NCI-H2107 treated with DMSO at 0.1 percent for 48 hours (cell line): ENCODE results near the gene AJUBA.
"Not testable (repeated sequence)": the region's sequence is repeated elsewhere in the genome, so short reads cannot be mapped to it uniquely, and the experiment has no call there.

Experiments used
- DNase-seq: peaks from one replicate; lab custom pipeline; 2025; ENCODE audit not compliant: unreplicated experiment; lab: John Stamatoyannopoulos, UW

AJUBA gene

GRCh38 chr14:22981090-22981875 is 1.1 kb downstream of the AJUBA start:
- no peak for DNase-seq

GRCh38 chr14:22980672-22981089 is 1.7 kb downstream of the AJUBA start:
- DNase-seq, result no peak

- DNase-seq, result no peak
Observed at GRCh38 chr14:22979748-22980392, 2.5 kb downstream of the AJUBA start.

DNA sequence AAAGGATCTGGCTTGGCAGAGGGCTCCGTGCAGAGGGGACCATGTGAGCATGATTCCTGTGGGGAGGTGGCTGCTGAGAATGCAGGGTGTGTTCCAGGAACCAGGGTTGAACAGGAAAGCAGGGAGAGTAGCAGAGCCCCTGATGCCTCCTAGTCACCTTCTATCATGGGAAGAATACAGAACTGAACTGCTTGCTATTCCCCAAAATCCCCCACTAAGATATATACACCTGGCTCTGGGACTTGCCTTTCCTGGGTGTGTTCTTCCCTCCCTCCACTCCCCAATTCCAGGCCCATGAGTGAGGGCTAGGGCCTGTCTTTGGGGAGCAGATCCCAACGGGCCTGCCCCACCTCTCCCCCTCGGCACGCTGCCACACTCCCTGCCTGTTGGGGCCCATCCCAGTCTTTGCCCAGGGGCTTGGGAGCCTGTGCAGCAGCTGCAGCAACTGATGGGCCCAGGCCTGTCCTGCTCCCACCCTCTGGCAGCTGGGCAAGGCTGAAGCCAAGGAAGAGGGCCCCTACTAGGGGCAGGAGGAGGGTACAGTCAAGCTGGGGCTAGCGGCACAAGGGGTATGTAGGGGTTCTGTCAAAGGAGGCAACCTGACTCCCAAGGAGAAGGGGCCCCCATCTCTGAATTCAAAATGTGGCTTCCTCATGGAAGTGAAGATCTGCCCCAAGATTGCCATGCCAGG is 3.2 kb downstream of the AJUBA start:
- no peak for DNase-seq

- no peak for DNase-seq
Observed at GRCh38 chr14:22978487-22978837, 3.9 kb downstream of the AJUBA start.

GRCh38 chr14:22977684-22978486 is 4.5 kb downstream of the AJUBA start:
- no peak for DNase-seq

DNA sequence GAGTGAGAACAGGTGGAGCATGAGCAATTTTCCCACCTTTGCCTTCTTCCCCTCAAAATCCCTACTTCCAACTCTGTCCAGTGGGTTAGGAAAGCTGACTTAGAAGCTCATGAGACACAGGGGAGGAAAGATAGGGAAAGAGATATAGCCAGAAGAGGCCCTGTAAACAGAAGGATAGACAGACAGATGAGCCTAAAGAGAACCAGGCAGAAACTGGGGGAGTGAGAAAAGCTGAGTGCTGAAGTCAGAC is 5.0 kb downstream of the AJUBA start:
- no peak for DNase-seq

- DNase-seq, result peak; percentile 83
Observed at GRCh38 chr14:22976620-22977433, 5.5 kb downstream of the AJUBA start.

DNA sequence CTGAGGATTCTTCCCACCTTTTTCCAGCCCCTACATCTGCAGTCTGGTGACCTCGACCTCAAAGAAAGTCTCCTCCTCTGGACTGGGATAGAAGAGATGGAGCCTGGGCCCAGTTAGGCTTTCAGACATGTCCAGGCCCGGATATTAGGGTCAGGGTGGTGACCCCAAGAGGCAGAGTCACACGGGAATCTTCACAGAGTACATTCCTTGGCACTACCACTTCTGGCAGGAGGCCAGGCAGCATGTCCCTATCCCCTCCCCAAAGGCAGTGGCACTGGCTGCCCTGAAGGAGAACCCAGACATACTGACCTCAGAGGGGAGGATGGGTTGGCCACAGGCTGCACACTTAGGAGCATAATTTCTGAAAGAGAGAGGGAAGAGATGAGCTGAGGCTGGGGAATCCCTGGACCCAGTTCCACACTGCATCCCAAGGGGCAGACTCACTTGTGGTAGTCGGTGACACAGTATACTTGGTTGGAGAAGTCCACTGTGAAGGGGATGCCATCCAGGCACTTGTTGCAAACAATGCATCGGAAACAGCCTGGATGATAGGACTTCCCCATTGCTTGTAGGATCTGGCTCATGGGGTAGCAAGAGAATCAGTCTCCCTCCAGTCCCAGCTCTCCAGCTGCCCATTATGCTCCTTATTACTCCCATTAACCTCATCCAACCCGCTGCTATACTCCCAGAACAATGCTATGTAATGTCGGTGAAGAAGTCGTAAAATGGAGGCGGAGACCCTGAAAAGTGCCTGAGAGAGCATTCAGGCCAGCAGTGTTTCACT is 7.6 kb downstream of the AJUBA start:
- DNase-seq, result no peak

DNA sequence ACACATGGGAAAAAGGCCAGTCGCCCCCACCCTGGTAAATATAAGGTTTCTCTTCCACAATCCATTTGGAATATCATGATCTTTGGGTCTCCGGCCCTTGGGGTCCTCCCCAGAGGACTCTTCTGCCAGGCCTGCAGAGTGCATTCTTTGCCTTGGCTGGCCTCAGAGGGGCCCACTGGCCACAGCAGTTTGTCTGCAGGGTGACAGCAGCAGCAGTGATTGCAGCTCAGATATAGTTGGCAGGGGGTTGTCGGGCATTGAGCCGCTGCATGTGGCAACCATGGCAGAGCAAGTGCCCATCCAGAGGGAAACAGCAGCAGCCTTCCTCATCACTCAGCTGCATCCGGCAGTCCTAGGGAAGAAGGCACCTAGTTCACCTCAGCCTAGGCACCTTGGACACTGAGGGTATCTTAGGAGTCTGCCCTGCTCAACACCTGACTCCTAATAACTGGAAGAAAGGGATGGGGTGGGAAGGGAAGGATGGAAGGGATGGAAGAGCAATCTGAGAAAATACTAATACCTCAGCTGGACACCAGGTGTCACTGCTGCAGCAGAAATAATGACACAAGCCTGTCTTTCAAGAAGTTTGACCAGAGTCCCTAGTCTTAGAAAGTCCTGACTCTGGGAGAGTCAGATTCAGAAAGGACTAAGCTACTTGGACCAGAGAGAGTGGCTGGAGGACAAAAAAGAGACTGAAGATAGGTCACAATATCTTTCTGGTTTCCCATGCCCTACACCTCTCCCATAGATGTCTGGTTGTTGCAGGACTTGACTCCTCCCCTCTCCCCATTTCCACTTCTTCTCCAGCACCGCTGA is 8.9 kb downstream of the AJUBA start:
- DNase-seq, result peak; percentile 46

- no peak for DNase-seq
Observed at GRCh38 chr14:22972313-22972930, 9.9 kb downstream of the AJUBA start.

- DNase-seq, result no peak
Observed at GRCh38 chr14:22971152-22971551, 11.2 kb downstream of the AJUBA start.

DNA sequence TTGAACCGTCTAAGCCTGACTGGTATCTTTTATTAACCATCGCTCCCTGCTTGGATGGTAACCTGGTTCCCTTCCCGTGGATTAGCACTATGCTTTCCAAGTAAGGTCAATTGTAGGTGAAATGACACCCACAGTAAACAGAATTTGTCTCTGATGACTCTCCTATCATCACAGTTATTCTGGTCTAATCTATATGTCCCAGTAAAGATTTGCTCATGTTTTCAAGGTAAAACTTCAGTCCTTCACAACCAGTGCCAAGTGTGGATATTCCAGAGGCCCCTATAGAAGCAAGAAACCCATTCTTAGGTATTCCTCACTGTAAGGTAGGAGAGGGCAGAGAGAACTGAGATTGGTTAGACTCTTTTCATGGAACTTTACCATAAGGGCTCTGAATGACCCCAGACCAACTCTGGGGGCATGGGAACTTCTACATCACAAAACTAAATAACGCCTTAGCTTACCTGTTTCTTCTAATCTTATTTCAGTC is 15.5 kb downstream of the AJUBA start:
- DNase-seq, result no peak

GRCh38 chr14:22965916-22966782 is 16.2 kb downstream of the AJUBA start:
- DNase-seq, result not testable (repeated sequence)

- DNase-seq, result no peak
Observed at GRCh38 chr14:22962061-22962676, 20.2 kb downstream of the AJUBA start.

DNA sequence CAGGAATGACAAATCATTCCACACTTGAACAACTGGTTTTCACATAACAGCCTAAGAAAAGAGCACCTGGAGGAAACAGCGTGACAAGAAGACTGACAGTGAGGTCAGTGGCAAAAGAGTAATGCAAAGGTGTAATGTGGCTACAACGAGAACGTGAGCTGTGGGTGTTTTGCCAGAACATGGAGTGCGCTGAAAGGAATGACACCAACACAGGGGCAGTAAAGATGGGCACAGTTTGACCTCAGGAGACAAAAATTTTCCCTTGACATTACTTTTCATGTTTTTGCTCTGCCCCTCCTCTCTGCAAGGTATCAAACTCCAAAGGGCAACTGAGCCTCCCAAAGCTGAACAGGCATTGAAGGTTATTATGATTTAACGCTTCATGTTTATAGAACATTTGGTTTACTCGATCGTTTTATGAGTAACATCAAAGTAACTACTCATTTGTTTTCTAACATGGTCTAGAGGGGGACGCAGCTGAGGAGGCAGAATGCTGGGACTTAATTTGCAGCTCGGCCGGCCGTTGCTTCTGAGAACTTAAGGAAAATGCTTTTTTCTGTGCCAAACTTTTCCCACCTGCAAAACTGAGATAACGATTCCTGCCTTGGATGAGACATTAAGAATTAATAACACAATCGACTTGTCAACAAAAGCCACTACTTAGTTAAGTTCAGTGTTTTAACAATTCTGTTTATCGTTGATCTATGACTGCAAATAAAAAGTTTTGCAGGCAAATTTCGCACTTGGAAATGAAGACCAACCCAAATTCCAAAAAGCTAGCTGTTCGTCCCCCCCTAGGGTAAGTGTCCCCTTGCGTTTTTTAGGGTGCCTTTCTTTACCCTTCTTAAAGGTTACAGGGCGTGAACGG is 26.4 kb downstream of the AJUBA start:
- DNase-seq, result no peak
